B cell (primary cell): ENCODE data around the gene CAMK1D. TPM values are rescaled to one million over a fixed set of nuclear protein-coding genes. Genes with fewer than 3 reads are reported as not detected.

Source experiments
- ATAC-seq: fragments of 200-7000 bp; cut with Tn5 transposase; one replicate; pipeline ENCODE4 v1.10.0; 2021; ENCODE audit warnings: low read depth, mild to moderate bottlenecking, moderate number of reproducible peaks, moderate library complexity
- CTCF ChIA-PET: fragments of 350-600 bp; sonication (Branson Sonifier 250); formaldehyde crosslinking; loops from one replicate; lab custom pipeline; 2021; ENCODE audit warnings: antibody characterized with exemption, inconsistent platforms; lab: Charles Lee
- POLR2A ChIA-PET: fragments of 350-600 bp; sonication (Branson Sonifier 250); formaldehyde crosslinking; loops from one replicate; lab custom pipeline; 2021; ENCODE audit warnings: antibody characterized with exemption; lab: Charles Lee
- DNase-seq: peaks from one replicate; pipeline ENCODE4 v3.0.0; 2013
- H2AFZ ChIP-seq: 2 replicates; pipeline ENCODE4 v1.6.1; 2012; ENCODE audit warnings: mild to moderate bottlenecking, low read depth, low read length; ENCODE audit not compliant: insufficient read depth, poor library complexity, severe bottlenecking
- H3K27ac ChIP-seq, 2 donors: 1 replicate in 1 of 2; 2 replicates in 1 of 2; pipeline ENCODE4 v1.5.1; 2012 to 2013; ENCODE audit warnings: low read length in 2 of 2, mild to moderate bottlenecking in 2 of 2, moderate library complexity in 1 of 2
- H3K27me3 ChIP-seq, 4 experiments: fragments of 200-600 bp in 1 of 4; sonication (generic) in 1 of 4; replicated peaks in 1 of 4; 1 replicate in 2 of 4; 2 replicates in 2 of 4; pipeline versions ENCODE4 v1.6.1 to v1.7.0; 2013 to 2016; ENCODE audit warnings: low read length in 3 of 4, mild to moderate bottlenecking in 2 of 4, mixed read lengths in 1 of 4, moderate library complexity in 1 of 4; ENCODE audit not compliant: insufficient read depth in 4 of 4, control insufficient read depth in 3 of 4; ENCODE audit errors: control extremely low read depth in 1 of 4
- H3K36me3 ChIP-seq, 2 experiments: replicated peaks in 1 of 2; 1 replicate in 1 of 2; 2 replicates in 1 of 2; pipeline versions ENCODE4 v1.6.1 to v1.7.1; 2013; ENCODE audit warnings: low read length in 1 of 2; ENCODE audit not compliant: insufficient read depth in 2 of 2, control insufficient read depth in 1 of 2; ENCODE audit errors: control extremely low read depth in 1 of 2, extremely low read depth in 1 of 2
- H3K4me1 ChIP-seq, 2 donors: fragments of 200-600 bp in 1 of 2; sonication (generic) in 1 of 2; 1 replicate in 1 of 2; 2 replicates in 1 of 2; pipeline versions ENCODE4 v1.5.1 to v1.6.1; 2013 to 2017; ENCODE audit warnings: low read length in 2 of 2; ENCODE audit not compliant: control insufficient read depth in 2 of 2, insufficient read depth in 2 of 2
- H3K4me2 ChIP-seq: replicated peaks from 2 replicates; pipeline ENCODE3; 2012; ENCODE audit warnings: mild to moderate bottlenecking, low read depth, low read length; ENCODE audit not compliant: poor library complexity, severe bottlenecking
- H3K4me3 ChIP-seq, 5 experiments: fragments of 200-600 bp in 1 of 5; sonication (generic) in 1 of 5; 1 replicate in 3 of 5; 2 replicates in 2 of 5; pipeline versions ENCODE4 v1.5.1 to v1.7.0; 2011 to 2016; ENCODE audit warnings: low read length in 4 of 5, mild to moderate bottlenecking in 4 of 5, low read depth in 2 of 5, control low read depth in 1 of 5, moderate library complexity in 1 of 5; ENCODE audit not compliant: insufficient read depth in 1 of 5; ENCODE audit errors: control extremely low read depth in 1 of 5, extremely low read depth in 1 of 5
- H3K79me2 ChIP-seq: fragments of 200-600 bp; sonication (generic); one replicate; pipeline ENCODE4 v1.6.0; 2016; ENCODE audit warnings: low read length; ENCODE audit not compliant: control insufficient read depth, insufficient read depth
- H3K9ac ChIP-seq: fragments of 200-600 bp; sonication (generic); 2 replicates; pipeline ENCODE4 v1.6.1; 2017; ENCODE audit warnings: mild to moderate bottlenecking, low read length, moderate library complexity
- H3K9me3 ChIP-seq, 3 donors: one replicate each; pipeline versions ENCODE4 v1.6.1 to v1.7.1; 2013; ENCODE audit warnings: low read length in 2 of 3; ENCODE audit not compliant: control insufficient read depth in 2 of 3, insufficient read depth in 1 of 3; ENCODE audit errors: control extremely low read depth in 1 of 3
- H4K20me1 ChIP-seq: 2 replicates; pipeline ENCODE4 v1.6.0; 2012; ENCODE audit warnings: mild to moderate bottlenecking, low read length; ENCODE audit not compliant: insufficient read depth, control insufficient read depth, poor library complexity, severe bottlenecking
- H3K27ac Mint-ChIP-seq: one replicate; pipeline ENCODE4 v1.8.0; 2021; ENCODE audit warnings: mixed read lengths
- H3K27me3 Mint-ChIP-seq: one replicate; pipeline ENCODE4 v1.8.0; 2021; ENCODE audit warnings: mixed read lengths
- H3K4me1 Mint-ChIP-seq: one replicate; pipeline ENCODE4 v1.8.0; 2021; ENCODE audit warnings: mixed read lengths
- H3K4me3 Mint-ChIP-seq: one replicate; pipeline ENCODE4 v1.8.0; 2021; ENCODE audit warnings: mixed read lengths
- H3K9me3 Mint-ChIP-seq: one replicate; pipeline ENCODE4 v1.8.0; 2022; ENCODE audit warnings: mixed read lengths; ENCODE audit not compliant: insufficient read depth
- EZH2 ChIP-seq: IDR thresholded peaks from 2 replicates; pipeline ENCODE4 v1.6.1; 2012; ENCODE audit warnings: borderline replicate concordance, low read depth, mild to moderate bottlenecking, moderate library complexity, low read length; ENCODE audit not compliant: insufficient read depth, poor library complexity, severe bottlenecking
- WGBS: methylation state at CpG from one replicate; pipeline ENCODE4 v1.1.5; 2013; ENCODE audit warnings: missing lambda C conversion rate; ENCODE audit not compliant: insufficient coverage; 5-methylcytosine and 5-hydroxymethylcytosine counted together
- intact Hi-C: fragments of 100-400 bp; cut with micrococcal nuclease; formaldehyde crosslinking; loops from one replicate; pipeline ENCODE4 v1.10.0; 2022
- polyA plus RNA-seq: library from polyadenylated mRNA; depleted of rRNA; stranded (reverse); fragments of >200 nt; gene quantifications from 2 replicates; pipeline ENCODE4 v1.2.3, GENCODE V29; 2012
- total RNA-seq, 2 donors: library from RNA; stranded (reverse); fragments of 120-200 nt in 1 of 2; gene quantifications; 1 replicate in 1 of 2; 2 replicates in 1 of 2; pipeline versions ENCODE4 v1.2.3 to v1.2.4, GENCODE V29; 2013 to 2022
- TF ChIP-seq, protein P1 (sequence below): fragments of 200-600 bp; IDR thresholded peaks from one replicate; pipeline ENCODE4 v1.8.0; 2022; ENCODE audit warnings: antibody characterized with exemption, mild to moderate bottlenecking

The CAMK1D gene
- total and polyA plus RNA-seq, 2 donors (not counting 1 experiment from before 2014, with no cell fraction given), result 34.1 to 69.7 TPM

DNA sequence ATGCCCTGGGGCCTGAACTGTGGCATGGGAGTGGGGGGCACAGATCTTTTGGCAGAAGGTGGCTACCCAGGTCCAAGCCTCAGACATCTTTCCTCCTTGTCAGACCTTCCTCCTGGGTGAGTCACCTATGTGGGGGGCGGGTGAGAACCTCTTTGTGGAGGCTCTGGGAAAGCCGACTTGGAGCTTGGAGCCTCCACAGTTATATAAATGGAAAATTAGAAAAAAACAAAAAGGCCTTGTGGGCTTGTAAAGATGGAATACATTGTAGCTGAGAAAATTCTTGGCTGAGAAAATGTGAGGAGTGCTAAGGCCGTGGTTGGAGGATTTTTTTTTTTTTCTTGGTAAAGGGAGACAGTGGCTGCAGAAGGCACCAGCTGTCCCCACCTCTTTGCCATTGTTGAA, 359.7 kb downstream of the CAMK1D start:
- Histone ChIP-seq H3K4me1 (peaks cover 0 to 3% of the 10 kb centered on the region in 2 donors), H3K27ac (no peak overlapping the region), H4K20me1 (peaks cover 41% of the 10 kb centered on the region), H3K27me3 (no peaks in the 10 kb centered on the region), H3K9me3 (no peaks in the 10 kb centered on the region), H3K9ac (no peak overlapping the region), H3K79me2 (peaks cover 41% of the 10 kb centered on the region), H3K4me2 (no peak overlapping the region), H3K4me3 (no peak overlapping the region), H2AFZ (no peak overlapping the region), H3K36me3 (peaks cover 2 to 4% of the 10 kb centered on the region in 2 experiments)
- ChIA-PET CTCF (interaction anchor here (0.6 to 8.2 kb wide), 19 partner anchors 9 to 513 kb away, joined by 3 to 122 read pairs (median 5); partner anchors contain the start of genes CDC123 and NUDT5), POLR2A (no interaction called here)
- peak overlapping the region; percentile 5 for H3K27ac Mint-ChIP-seq
- intact Hi-C loops, result no loop called here
- no peaks in the 10 kb centered on the region for H3K9me3 Mint-ChIP-seq
- ATAC-seq, result no peak
- no peaks in the 10 kb centered on the region for H3K27me3 Mint-ChIP-seq
- peaks cover 16% of the 10 kb centered on the region for H3K4me1 Mint-ChIP-seq
- no peak for TF ChIP-seq EZH2
- TF ChIP-seq, protein P1, sequence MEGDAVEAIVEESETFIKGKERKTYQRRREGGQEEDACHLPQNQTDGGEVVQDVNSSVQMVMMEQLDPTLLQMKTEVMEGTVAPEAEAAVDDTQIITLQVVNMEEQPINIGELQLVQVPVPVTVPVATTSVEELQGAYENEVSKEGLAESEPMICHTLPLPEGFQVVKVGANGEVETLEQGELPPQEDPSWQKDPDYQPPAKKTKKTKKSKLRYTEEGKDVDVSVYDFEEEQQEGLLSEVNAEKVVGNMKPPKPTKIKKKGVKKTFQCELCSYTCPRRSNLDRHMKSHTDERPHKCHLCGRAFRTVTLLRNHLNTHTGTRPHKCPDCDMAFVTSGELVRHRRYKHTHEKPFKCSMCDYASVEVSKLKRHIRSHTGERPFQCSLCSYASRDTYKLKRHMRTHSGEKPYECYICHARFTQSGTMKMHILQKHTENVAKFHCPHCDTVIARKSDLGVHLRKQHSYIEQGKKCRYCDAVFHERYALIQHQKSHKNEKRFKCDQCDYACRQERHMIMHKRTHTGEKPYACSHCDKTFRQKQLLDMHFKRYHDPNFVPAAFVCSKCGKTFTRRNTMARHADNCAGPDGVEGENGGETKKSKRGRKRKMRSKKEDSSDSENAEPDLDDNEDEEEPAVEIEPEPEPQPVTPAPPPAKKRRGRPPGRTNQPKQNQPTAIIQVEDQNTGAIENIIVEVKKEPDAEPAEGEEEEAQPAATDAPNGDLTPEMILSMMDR, result no peak
- no peak overlapping the region for H3K4me3 Mint-ChIP-seq
- DNase-seq, result no peak
- WGBS, result 100% methylated on average over 1 of the region's 3 CpGs

DNA sequence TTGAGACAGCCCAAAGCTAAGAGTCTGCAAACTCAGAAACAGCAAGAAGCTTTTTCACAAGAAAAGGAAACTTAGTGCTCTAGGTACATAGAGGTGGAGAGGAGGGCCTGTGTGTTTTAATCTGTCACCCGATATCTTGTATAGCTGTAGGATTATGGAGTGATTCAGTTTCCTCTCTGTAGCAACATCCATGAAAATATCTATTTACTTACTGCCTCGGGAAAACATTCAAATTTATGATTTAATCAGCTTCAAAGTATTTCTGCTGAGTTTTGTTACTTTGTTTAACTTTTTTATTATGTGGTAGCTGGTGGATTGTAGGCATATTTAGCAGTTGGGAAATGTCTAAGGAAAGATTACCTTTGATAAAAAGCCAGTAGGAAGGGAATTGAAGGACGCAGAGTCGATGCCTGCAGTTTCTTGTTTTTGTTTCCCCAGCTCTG, 360.2 kb downstream of the CAMK1D start:
- H3K27me3 Mint-ChIP-seq, result no peaks in the 10 kb centered on the region
- H3K9ac ChIP-seq, result no peak overlapping the region
- TF ChIP-seq, protein P1, result no peak
- no peak for TF ChIP-seq EZH2
- H3K9me3 ChIP-seq, result no peaks in the 10 kb centered on the region
- no peak overlapping the region for H3K4me2 ChIP-seq
- intact Hi-C loops, result no loop called here
- peaks cover 0 to 3% of the 10 kb centered on the region in 2 donors for H3K4me1 ChIP-seq
- no peak overlapping the region for H3K4me3 Mint-ChIP-seq
- H3K27ac Mint-ChIP-seq, result peak overlapping the region; percentile 5
- 96% methylated on average over 2 of the region's 4 CpGs for WGBS
- peak overlapping the region in 1 of 2 donors; percentile 8 for H3K27ac ChIP-seq
- peaks cover 36% of the 10 kb centered on the region for H4K20me1 ChIP-seq
- H2AFZ ChIP-seq, result no peak overlapping the region
- no peaks in the 10 kb centered on the region for H3K9me3 Mint-ChIP-seq
- H3K4me3 ChIP-seq, result no peak overlapping the region
- CTCF ChIA-PET, result interaction anchor here (0.6 to 8.2 kb wide), 26 partner anchors 7 to 723 kb away, joined by 3 to 122 read pairs (median 5); partner anchors contain the start of genes CDC123 and NUDT5
- H3K27me3 ChIP-seq, result no peaks in the 10 kb centered on the region
- POLR2A ChIA-PET, result no interaction called here
- DNase-seq (no peak), ATAC-seq (no peak)
- H3K79me2 ChIP-seq, result peaks cover 43% of the 10 kb centered on the region
- peaks cover 1 to 4% of the 10 kb centered on the region in 2 experiments for H3K36me3 ChIP-seq
- peaks cover 16% of the 10 kb centered on the region for H3K4me1 Mint-ChIP-seq
